ENCODE measurements around the gene ZNF664. TPM values are rescaled to one million over a fixed set of nuclear protein-coding genes. Genes with fewer than 3 reads are reported as not detected.

The ZNF664 gene
- total RNA-seq, 6 experiments from 2014 or later = 37.3 to 46.5 (median 43.2) TPM

DNA sequence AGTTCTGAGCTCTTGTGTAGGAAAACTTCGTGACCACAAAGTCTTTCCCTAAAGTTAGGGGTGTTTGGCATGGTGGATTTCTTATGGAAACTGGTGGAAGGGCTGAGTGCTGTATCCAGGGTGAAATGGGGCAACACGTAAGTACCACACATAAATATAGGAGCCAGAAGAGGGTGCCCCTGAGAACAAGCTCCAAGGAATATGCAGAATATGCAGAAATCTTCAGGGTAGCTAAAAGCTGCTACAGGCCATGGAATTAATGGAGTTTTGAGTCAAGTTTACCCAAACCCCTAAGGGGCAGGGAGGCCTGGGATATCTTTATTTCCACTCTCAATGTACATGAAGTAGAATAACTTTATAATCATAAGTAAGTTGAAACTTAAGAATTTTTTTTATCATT, 44.0 kb downstream of the ZNF664 start:
- H3K27me3 ChIP-seq = no peaks in the 10 kb centered on the region
- peaks cover 0 to 10% (median 3%) of the 10 kb centered on the region in 4 donors for H3K36me3 ChIP-seq
- H3K4me1 ChIP-seq = peaks cover 0 to 17% (median 2%) of the 10 kb centered on the region in 4 donors
- 92% methylated on average over 2 of the region's 2 CpGs for WGBS (ENCODE audit: insufficient coverage, low coverage, low lambda C conversion rate, missing lambda C conversion rate)
- intact Hi-C loops (cut with DNase I) = no loop called here
- H3K27ac ChIP-seq = no peak overlapping the region
- no peaks in the 10 kb centered on the region for H3K9me3 ChIP-seq
- H3K4me3 ChIP-seq = no peak overlapping the region
- no peak for ATAC-seq
- DNase-seq = no peak
- TF ChIP-seq, protein P1, sequence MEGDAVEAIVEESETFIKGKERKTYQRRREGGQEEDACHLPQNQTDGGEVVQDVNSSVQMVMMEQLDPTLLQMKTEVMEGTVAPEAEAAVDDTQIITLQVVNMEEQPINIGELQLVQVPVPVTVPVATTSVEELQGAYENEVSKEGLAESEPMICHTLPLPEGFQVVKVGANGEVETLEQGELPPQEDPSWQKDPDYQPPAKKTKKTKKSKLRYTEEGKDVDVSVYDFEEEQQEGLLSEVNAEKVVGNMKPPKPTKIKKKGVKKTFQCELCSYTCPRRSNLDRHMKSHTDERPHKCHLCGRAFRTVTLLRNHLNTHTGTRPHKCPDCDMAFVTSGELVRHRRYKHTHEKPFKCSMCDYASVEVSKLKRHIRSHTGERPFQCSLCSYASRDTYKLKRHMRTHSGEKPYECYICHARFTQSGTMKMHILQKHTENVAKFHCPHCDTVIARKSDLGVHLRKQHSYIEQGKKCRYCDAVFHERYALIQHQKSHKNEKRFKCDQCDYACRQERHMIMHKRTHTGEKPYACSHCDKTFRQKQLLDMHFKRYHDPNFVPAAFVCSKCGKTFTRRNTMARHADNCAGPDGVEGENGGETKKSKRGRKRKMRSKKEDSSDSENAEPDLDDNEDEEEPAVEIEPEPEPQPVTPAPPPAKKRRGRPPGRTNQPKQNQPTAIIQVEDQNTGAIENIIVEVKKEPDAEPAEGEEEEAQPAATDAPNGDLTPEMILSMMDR (IDR thresholded peaks at IDR 0.05) = no peak
- TF ChIP-seq POLR2A (IDR thresholded peaks at IDR 0.05) = no peak

DNA sequence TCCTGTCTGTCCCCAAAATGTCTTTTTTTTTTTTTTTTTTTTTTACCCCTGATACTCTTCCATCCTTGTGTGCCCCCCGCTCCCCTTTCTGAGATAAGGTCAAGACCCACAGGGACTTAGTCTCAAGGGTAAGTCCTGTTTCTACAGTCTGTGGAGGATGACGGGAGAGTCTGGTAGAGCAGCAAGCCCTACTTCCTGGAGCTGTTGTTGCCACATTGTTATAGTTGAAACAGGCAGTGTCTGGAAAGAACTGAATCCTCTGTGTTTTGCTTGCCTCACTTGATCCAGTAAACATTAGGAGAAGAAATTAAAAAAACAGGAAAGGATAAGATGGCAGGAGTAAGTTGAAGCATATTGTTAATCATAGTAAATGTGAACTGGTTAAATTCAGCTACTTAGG, 45.5 kb downstream of the ZNF664 start:
- peaks cover 0 to 13% (median 0%) of the 10 kb centered on the region in 4 donors for H3K4me1 ChIP-seq
- no peak for DNase-seq
- H3K4me3 ChIP-seq = no peak overlapping the region
- no peaks in the 10 kb centered on the region for H3K27me3 ChIP-seq
- no peak for ATAC-seq
- WGBS (ENCODE audit: insufficient coverage, low coverage, low lambda C conversion rate, missing lambda C conversion rate) = 83% methylated on average over 2 of the region's 2 CpGs
- no peaks in the 10 kb centered on the region for H3K9me3 ChIP-seq
- no peaks in the 10 kb centered on the region for H3K36me3 ChIP-seq
- no peak overlapping the region for H3K27ac ChIP-seq
- intact Hi-C loops (cut with DNase I) = no loop called here
- TF ChIP-seq, protein P1 (IDR thresholded peaks at IDR 0.05) = no peak
- TF ChIP-seq POLR2A (IDR thresholded peaks at IDR 0.05) = no peak

DNA sequence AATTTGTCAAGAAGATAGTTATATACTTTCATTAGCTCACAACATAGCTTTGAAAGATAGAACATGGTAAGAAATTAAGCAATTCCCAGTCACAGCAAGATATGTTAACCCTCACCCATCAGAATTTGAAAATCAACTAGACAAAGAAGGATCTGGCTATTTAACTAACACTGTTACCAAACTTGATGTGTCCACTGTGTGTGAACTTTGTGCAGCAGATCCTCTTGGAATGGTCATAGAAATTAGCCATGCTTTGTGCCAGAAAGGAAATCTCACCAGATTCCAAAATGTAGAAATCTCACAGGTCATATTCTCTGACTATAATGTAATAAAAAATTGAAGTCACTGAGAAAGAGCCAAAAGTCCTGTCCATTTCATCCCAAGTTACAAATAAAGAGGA, 46.1 kb downstream of the ZNF664 start:
- no peaks in the 10 kb centered on the region for H3K9me3 ChIP-seq
- no peak for DNase-seq
- no peaks in the 10 kb centered on the region for H3K36me3 ChIP-seq
- no peak overlapping the region for H3K27ac ChIP-seq
- H3K4me1 ChIP-seq = peaks cover 0 to 13% (median 0%) of the 10 kb centered on the region in 4 donors
- TF ChIP-seq, protein P1 (IDR thresholded peaks at IDR 0.05) = no peak
- no peak for TF ChIP-seq POLR2A (IDR thresholded peaks at IDR 0.05)
- H3K4me3 ChIP-seq = no peak overlapping the region
- peak in 2 of 4 donors; percentile 21 to 45 for ATAC-seq
- intact Hi-C loops (cut with DNase I) = no loop called here
- no peaks in the 10 kb centered on the region for H3K27me3 ChIP-seq

DNA sequence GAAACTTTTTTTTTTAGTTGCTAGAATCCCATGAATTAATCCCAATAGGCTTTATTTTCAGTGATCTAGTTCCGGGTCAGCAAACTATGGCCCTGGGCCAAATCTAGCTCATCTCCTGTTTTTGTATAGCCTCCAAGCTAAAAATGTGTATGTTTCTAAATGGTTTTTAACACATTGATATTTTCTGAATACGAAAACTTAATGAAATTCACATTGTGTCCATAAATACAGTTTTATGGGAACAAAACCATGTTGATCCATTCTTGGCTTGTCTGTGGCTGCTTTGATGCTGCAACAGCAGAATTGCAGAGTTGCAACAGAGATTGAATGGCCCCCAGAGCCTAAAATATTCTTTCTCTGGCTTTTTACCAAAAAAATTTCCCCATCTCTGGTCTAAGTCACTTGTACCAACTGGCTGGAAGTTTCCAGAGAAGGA, 47.5 kb downstream of the ZNF664 start:
- no peak overlapping the region for H3K4me3 ChIP-seq
- intact Hi-C loops (cut with DNase I) = no loop called here
- DNase-seq (no peak), ATAC-seq (no peak)
- no peaks in the 10 kb centered on the region for H3K36me3 ChIP-seq
- H3K4me1 ChIP-seq = peaks cover 0 to 13% (median 0%) of the 10 kb centered on the region in 4 donors
- no peak overlapping the region for H3K27ac ChIP-seq
- WGBS (ENCODE audit: insufficient coverage, low coverage, low lambda C conversion rate, missing lambda C conversion rate) = 49% methylated on average over 2 of the region's 2 CpGs
- no peaks in the 10 kb centered on the region for H3K9me3 ChIP-seq
- no peak for TF ChIP-seq POLR2A (IDR thresholded peaks at IDR 0.05)
- TF ChIP-seq, protein P1 (IDR thresholded peaks at IDR 0.05) = no peak
- H3K27me3 ChIP-seq = no peaks in the 10 kb centered on the region

DNA sequence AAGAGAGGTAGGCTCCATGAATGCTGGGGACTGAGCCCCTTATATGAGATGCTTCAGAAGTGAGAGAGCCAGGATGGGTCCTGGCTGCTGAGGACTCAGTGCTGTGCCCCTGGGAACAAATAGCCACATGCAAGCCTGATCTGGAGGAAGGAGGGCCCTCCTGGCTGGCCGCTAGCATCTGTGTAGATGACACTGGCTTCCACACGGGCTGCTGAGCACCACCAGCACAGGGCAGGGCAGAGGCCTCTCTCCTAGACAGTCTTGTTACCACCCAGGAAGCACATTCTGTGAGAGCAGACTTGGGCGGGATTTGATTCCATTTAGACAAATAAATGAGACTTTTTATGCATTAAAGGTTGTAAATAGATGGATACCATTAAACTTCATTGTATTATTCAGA, 48.0 kb downstream of the ZNF664 start:
- Histone ChIP-seq H3K4me3 (no peak overlapping the region), H3K36me3 (no peaks in the 10 kb centered on the region), H3K4me1 (peaks cover 0 to 13% (median 0%) of the 10 kb centered on the region in 4 donors), H3K27ac (no peak overlapping the region), H3K27me3 (no peaks in the 10 kb centered on the region), H3K9me3 (no peaks in the 10 kb centered on the region)
- ATAC-seq = peak in 1 of 4 donors; percentile 28
- no peak for DNase-seq
- WGBS (ENCODE audit: insufficient coverage, low coverage, low lambda C conversion rate, missing lambda C conversion rate) = no CpG with 5 or more reads among the region's 3 CpGs
- TF ChIP-seq POLR2A (IDR thresholded peaks at IDR 0.05) = no peak
- TF ChIP-seq, protein P1 (IDR thresholded peaks at IDR 0.05) = no peak
- intact Hi-C loops (cut with DNase I) = no loop called here
